ENCODE measurements around the gene ALPL. TPM values are rescaled to one million over a fixed set of nuclear protein-coding genes. Genes with fewer than 3 reads are reported as not detected.
"Not testable (repeated sequence)": the region's sequence is repeated elsewhere in the genome, so short reads cannot be mapped to it uniquely, and the experiment has no call there.

ALPL gene
- total RNA-seq, 1 donor from 2014 or later, result not detected

GRCh38 chr1:21547876-21548275 is 38.7 kb downstream of the ALPL start:
- H3K9me3 Mint-ChIP-seq, result no peaks in the 10 kb centered on the region
- H3K4me3 Mint-ChIP-seq, result no peak overlapping the region
- H3K36me3 Mint-ChIP-seq (ENCODE audit: low read depth), result no peaks in the 10 kb centered on the region
- H3K27me3 Mint-ChIP-seq, result peaks cover 10% of the 10 kb centered on the region
- no peak for DNase-seq
- intact Hi-C loops (cut with micrococcal nuclease), result no loop called here
- no peaks in the 10 kb centered on the region for H3K4me1 Mint-ChIP-seq
- no peak overlapping the region for H3K27ac Mint-ChIP-seq

- H3K27ac Mint-ChIP-seq, result no peak overlapping the region
- DNase-seq, result no peak
- intact Hi-C loops (cut with micrococcal nuclease), result no loop called here
- peaks cover 13% of the 10 kb centered on the region for H3K27me3 Mint-ChIP-seq
- H3K4me1 Mint-ChIP-seq, result no peaks in the 10 kb centered on the region
- no peaks in the 10 kb centered on the region for H3K9me3 Mint-ChIP-seq
- H3K4me3 Mint-ChIP-seq, result no peak overlapping the region
- H3K36me3 Mint-ChIP-seq (ENCODE audit: low read depth), result no peaks in the 10 kb centered on the region
These were observed 40.9 kb downstream of the ALPL start for GRCh38 chr1:21550097-21550496.

- Mint-ChIP-seq H3K9me3 (no peaks in the 10 kb centered on the region), H3K27ac (no peak overlapping the region), H3K27me3 (peaks cover 13% of the 10 kb centered on the region), H3K36me3 (ENCODE audit: low read depth) (no peaks in the 10 kb centered on the region), H3K4me1 (no peaks in the 10 kb centered on the region), H3K4me3 (no peak overlapping the region)
- intact Hi-C loops (cut with micrococcal nuclease), result no loop called here
- no peak for DNase-seq
These were observed 41.7 kb downstream of the ALPL start for GRCh38 chr1:21550866-21551475.

- Mint-ChIP-seq H3K4me3 (no peak overlapping the region), H3K36me3 (ENCODE audit: low read depth) (no peaks in the 10 kb centered on the region), H3K9me3 (no peaks in the 10 kb centered on the region), H3K27me3 (peaks cover 13% of the 10 kb centered on the region), H3K27ac (no peak overlapping the region), H3K4me1 (no peaks in the 10 kb centered on the region)
- DNase-seq, result no peak
- intact Hi-C loops (cut with micrococcal nuclease), result no loop called here
These were observed 43.5 kb downstream of the ALPL start for GRCh38 chr1:21552715-21553114.

GRCh38 chr1:21553116-21553926 is 44.1 kb downstream of the ALPL start:
- no peaks in the 10 kb centered on the region for H3K36me3 Mint-ChIP-seq (ENCODE audit: low read depth)
- H3K27me3 Mint-ChIP-seq, result peaks cover 13% of the 10 kb centered on the region
- no peak overlapping the region for H3K4me3 Mint-ChIP-seq
- no peaks in the 10 kb centered on the region for H3K4me1 Mint-ChIP-seq
- no peaks in the 10 kb centered on the region for H3K9me3 Mint-ChIP-seq
- no peak overlapping the region for H3K27ac Mint-ChIP-seq
- DNase-seq, result no peak
- intact Hi-C loops (cut with micrococcal nuclease), result no loop called here

- DNase-seq, result no peak
- Mint-ChIP-seq H3K4me1 (no peaks in the 10 kb centered on the region), H3K4me3 (no peak overlapping the region), H3K36me3 (ENCODE audit: low read depth) (no peaks in the 10 kb centered on the region), H3K27me3 (no peaks in the 10 kb centered on the region), H3K9me3 (no peaks in the 10 kb centered on the region), H3K27ac (no peak overlapping the region)
- intact Hi-C loops (cut with micrococcal nuclease), result no loop called here
These were observed 50.8 kb downstream of the ALPL start for GRCh38 chr1:21559788-21560567.

GRCh38 chr1:21560916-21561638 is 51.9 kb downstream of the ALPL start:
- Mint-ChIP-seq H3K4me3 (no peak overlapping the region), H3K9me3 (no peaks in the 10 kb centered on the region), H3K27ac (no peak overlapping the region), H3K36me3 (ENCODE audit: low read depth) (no peaks in the 10 kb centered on the region), H3K27me3 (no peaks in the 10 kb centered on the region), H3K4me1 (no peaks in the 10 kb centered on the region)
- no peak for DNase-seq
- intact Hi-C loops (cut with micrococcal nuclease), result no loop called here

- intact Hi-C loops (cut with micrococcal nuclease), result no loop called here
- Mint-ChIP-seq H3K4me1 (no peaks in the 10 kb centered on the region), H3K4me3 (no peak overlapping the region), H3K27ac (no peak overlapping the region), H3K36me3 (ENCODE audit: low read depth) (no peaks in the 10 kb centered on the region), H3K9me3 (no peaks in the 10 kb centered on the region), H3K27me3 (no peaks in the 10 kb centered on the region)
- DNase-seq, result no peak
These were observed 53.7 kb downstream of the ALPL start for GRCh38 chr1:21562896-21563295.

GRCh38 chr1:21563971-21564370 is 54.7 kb downstream of the ALPL start:
- no peak for DNase-seq
- H3K4me1 Mint-ChIP-seq, result no peaks in the 10 kb centered on the region
- intact Hi-C loops (cut with micrococcal nuclease), result no loop called here
- no peak overlapping the region for H3K27ac Mint-ChIP-seq
- no peaks in the 10 kb centered on the region for H3K36me3 Mint-ChIP-seq (ENCODE audit: low read depth)
- H3K27me3 Mint-ChIP-seq, result no peaks in the 10 kb centered on the region
- no peak overlapping the region for H3K4me3 Mint-ChIP-seq
- H3K9me3 Mint-ChIP-seq, result no peaks in the 10 kb centered on the region

- no peaks in the 10 kb centered on the region for H3K36me3 Mint-ChIP-seq (ENCODE audit: low read depth)
- no peaks in the 10 kb centered on the region for H3K9me3 Mint-ChIP-seq
- no peaks in the 10 kb centered on the region for H3K27me3 Mint-ChIP-seq
- intact Hi-C loops (cut with micrococcal nuclease), result no loop called here
- no peaks in the 10 kb centered on the region for H3K4me1 Mint-ChIP-seq
- H3K27ac Mint-ChIP-seq, result no peak overlapping the region
- H3K4me3 Mint-ChIP-seq, result no peak overlapping the region
- DNase-seq, result no peak
These were observed 55.4 kb downstream of the ALPL start for GRCh38 chr1:21564521-21565095.

GRCh38 chr1:21565285-21565684 is 56.1 kb downstream of the ALPL start:
- Mint-ChIP-seq H3K4me3 (no peak overlapping the region), H3K27me3 (no peaks in the 10 kb centered on the region), H3K27ac (no peak overlapping the region), H3K9me3 (no peaks in the 10 kb centered on the region), H3K36me3 (ENCODE audit: low read depth) (no peaks in the 10 kb centered on the region), H3K4me1 (no peaks in the 10 kb centered on the region)
- intact Hi-C loops (cut with micrococcal nuclease), result no loop called here
- DNase-seq, result no peak

- H3K9me3 Mint-ChIP-seq; H3K27me3 Mint-ChIP-seq; intact Hi-C loops (cut with micrococcal nuclease); H3K4me1 Mint-ChIP-seq; H3K36me3 Mint-ChIP-seq (ENCODE audit: low read depth); H3K4me3 Mint-ChIP-seq; H3K27ac Mint-ChIP-seq; DNase-seq: not testable (repeated sequence)
These were observed 57.1 kb downstream of the ALPL start for GRCh38 chr1:21566361-21566760.

- Mint-ChIP-seq H3K27me3 (no peaks in the 10 kb centered on the region), H3K27ac (no peak overlapping the region), H3K4me3 (no peak overlapping the region)
These were observed 58.2 kb downstream of the ALPL start for GRCh38 chr1:21567241-21568005.

More at GRCh38 chr1:21567241-21568005, 58.2 kb downstream of the ALPL start:
- Mint-ChIP-seq H3K9me3 (no peaks in the 10 kb centered on the region), H3K36me3 (ENCODE audit: low read depth) (no peaks in the 10 kb centered on the region), H3K4me1 (no peaks in the 10 kb centered on the region)
- intact Hi-C loops (cut with micrococcal nuclease), result no loop called here
- DNase-seq, result no peak
